ES-I3 (cell line): ENCODE results near the gene PHLPP1.
A peak's percentile ranks its signal among the peaks of the same experiment; 100 is the strongest.
"Not testable (repeated sequence)": the region's sequence is repeated elsewhere in the genome, so short reads cannot be mapped to it uniquely, and the experiment has no call there.

Experiments
- H3K36me3 ChIP-seq: 2 replicates; pipeline ENCODE4 v1.6.1; 2013; ENCODE audit warnings: mild to moderate bottlenecking, low read length, control low read depth, moderate library complexity; ENCODE audit not compliant: insufficient read depth
- H3K4me1 ChIP-seq: 2 replicates; pipeline ENCODE4 v1.6.1; 2013; ENCODE audit warnings: mild to moderate bottlenecking, control low read depth, low read length; ENCODE audit not compliant: insufficient read depth
- H3K9ac ChIP-seq: 2 replicates; pipeline ENCODE4 v1.6.1; 2013; ENCODE audit warnings: low read depth, mild to moderate bottlenecking, low read length, moderate library complexity
- H3K9me3 ChIP-seq: 2 replicates; pipeline ENCODE4 v1.6.1; 2013; ENCODE audit warnings: mild to moderate bottlenecking, low read length, moderate library complexity; ENCODE audit not compliant: control insufficient read depth, insufficient read depth

PHLPP1 gene

DNA sequence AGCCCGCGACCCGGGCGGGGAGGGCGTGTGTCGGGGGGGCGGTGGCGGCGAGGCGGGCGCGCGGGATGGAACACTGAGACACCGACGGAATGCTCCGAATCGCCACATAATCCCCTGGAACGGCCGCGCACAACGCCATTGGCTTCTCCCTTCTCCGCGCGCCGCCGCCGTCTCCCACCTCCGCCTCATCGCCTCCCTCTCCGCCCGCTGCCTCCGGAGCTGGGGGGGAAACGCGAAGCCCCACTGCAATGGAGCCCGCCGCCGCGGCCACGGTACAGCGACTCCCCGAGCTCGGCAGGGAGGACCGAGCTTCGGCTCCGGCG is at the start of gene PHLPP1:
PHLPP1 (plus strand) TSS at position 106 of the 323 bp plus-strand sequence; CDS start at position 249, 143 bp downstream.
- Histone ChIP-seq H3K36me3 (no peaks in the 10 kb centered on the region), H3K4me1 (0 out of 2 replicates have a peak, but pooled peaks cover 5% of the 10 kb centered on the region), H3K9me3 (no peaks in the 10 kb centered on the region), H3K9ac (peak within 1 kb of the TSS; percentile 74)

DNA sequence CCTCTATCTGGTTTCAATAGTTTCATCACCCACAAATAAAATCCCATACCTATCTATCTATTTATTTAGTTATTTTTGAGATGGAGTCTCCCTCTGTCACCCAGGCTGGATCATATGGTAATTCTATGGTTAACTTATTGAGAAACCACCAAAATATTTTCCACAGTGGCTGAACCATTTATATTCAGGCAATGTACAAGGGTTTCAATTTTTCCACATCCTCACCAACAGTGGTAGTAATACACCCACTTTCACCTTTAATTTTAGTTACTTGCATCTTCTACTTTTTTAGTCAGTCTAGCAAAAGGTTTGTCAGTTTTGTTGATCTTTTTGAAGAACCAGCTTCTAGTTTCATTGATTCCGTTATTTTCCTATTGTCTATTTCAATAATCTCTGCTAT is 46.1 kb upstream of the PHLPP1 start:
- Histone ChIP-seq H3K9me3 (no peaks in the 10 kb centered on the region), H3K4me1 (no peaks in the 10 kb centered on the region), H3K36me3 (no peaks in the 10 kb centered on the region), H3K9ac (no peak overlapping the region)

DNA sequence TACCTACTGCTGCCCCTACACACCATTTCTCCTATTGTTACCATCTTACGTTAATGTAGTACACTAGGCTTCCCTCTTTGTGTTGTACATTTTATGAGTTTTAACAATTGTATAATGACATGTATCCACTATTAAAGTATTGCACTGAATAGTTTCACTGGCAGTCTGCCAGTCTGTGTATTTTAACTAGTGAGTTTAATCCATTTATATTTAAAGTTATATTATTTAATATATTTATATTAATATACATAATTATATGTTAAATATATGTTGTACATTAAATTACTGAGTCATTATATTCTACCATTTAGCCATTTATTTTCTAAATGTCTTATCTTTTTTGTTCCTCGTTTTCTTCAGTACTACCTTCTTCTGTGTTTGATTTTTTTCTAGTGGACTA is 44.8 kb upstream of the PHLPP1 start:
- no peaks in the 10 kb centered on the region for H3K9me3 ChIP-seq
- no peak overlapping the region for H3K9ac ChIP-seq
- H3K4me1 ChIP-seq, result no peaks in the 10 kb centered on the region
- H3K36me3 ChIP-seq, result no peaks in the 10 kb centered on the region

DNA sequence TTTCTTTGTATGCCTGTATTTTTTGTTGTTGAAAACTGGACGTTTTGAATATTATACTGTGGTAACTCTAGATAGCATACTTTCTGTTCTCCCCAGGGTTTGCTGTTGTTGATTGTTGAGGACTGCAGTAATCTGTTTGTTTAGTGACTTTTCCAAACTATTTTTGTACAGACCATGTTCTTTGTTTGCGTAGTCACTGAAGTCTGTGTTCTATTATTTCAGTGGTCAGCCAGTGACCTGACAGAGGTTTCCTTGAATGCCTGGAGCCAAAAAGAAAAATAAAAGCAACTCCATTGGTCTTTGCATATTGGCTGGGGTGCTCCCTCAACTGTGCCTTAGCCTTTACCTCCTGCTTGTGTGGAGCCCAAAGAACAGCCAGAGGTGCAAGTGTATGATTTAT is 42.7 kb upstream of the PHLPP1 start:
- no peaks in the 10 kb centered on the region for H3K36me3 ChIP-seq

DNA sequence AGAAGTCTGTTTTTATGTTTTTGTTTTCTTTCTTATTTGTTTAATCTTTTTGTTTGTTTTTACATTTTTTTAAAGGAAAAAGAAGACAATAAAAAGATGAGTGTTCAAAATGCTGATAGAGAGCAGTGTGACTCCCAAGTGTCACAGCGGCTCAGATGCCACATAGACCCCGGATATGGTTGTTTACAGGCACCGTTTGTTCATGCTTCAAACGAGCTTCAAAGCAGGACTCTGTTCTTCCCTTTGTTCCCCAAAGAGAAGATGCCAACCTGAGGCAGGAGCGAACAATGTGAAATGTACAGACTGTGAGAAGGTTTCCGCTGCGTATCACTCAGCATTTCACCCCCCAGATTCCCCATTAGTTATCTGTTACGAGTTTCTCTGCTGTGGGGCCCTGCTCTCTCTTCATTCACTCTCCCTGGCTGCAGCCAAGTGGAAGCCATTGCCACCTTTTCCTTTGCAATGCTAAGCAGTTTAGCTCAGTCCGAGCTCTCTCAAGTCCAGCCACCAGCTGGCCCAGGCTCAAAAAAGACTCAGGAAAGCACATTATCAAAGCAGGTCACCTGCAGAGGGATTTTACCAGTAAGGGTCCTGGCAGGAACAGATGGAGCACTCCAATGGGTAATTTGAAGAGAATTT is 36.4 kb upstream of the PHLPP1 start:
- Histone ChIP-seq H3K9me3 (no peaks in the 10 kb centered on the region), H3K4me1 (peaks cover 14% of the 10 kb centered on the region), H3K9ac (no peak overlapping the region), H3K36me3 (no peaks in the 10 kb centered on the region)

More for the DNA sequence above, 42.7 kb upstream of the PHLPP1 start:
- no peaks in the 10 kb centered on the region for H3K4me1 ChIP-seq
- no peaks in the 10 kb centered on the region for H3K9me3 ChIP-seq
- no peak overlapping the region for H3K9ac ChIP-seq

DNA sequence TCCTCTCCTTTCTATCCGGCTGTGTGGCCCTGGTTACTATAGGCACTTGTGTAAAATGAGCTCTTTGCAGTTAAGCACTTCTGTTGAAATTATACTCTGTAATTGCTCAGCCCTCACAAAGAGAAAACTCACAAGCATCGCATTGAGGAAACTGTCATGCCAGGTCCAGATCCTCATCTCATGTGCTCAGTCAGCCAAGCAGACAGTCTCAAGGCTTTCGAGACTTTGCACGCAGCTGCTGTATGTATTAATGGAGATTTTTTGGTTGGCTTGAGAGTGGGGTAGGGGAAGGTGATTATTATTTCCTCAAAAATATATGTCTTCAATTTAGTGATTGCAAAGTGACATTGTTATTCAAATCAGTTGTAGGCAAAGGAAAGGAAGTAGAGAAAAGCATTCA is 33.0 kb upstream of the PHLPP1 start:
- H3K9ac ChIP-seq, result no peak overlapping the region
- no peaks in the 10 kb centered on the region for H3K9me3 ChIP-seq
- H3K36me3 ChIP-seq, result no peaks in the 10 kb centered on the region
- peaks cover 14% of the 10 kb centered on the region for H3K4me1 ChIP-seq

DNA sequence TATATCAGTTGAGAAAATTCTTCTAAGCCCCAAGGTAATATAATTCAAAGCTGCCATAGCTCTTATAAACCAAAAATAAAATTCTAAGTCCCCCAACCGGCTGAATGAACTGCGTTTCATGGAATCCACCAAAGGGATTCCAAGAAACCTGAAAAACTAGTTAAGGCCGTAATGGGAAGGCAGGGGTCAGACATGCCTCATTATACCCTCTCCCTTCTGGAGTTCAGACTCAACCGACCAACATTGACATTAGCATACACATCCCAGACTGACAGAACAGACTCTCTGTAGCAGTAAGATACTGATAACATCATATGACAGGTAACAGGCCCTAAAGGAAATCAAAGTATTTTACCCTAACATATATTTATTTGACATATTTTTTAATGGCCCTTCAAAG is 31.4 kb upstream of the PHLPP1 start:
- Histone ChIP-seq H3K4me1 (peaks cover 14% of the 10 kb centered on the region), H3K36me3 (no peaks in the 10 kb centered on the region), H3K9ac (no peak overlapping the region), H3K9me3 (no peaks in the 10 kb centered on the region; the same call in 1 of the 2 replicates)

DNA sequence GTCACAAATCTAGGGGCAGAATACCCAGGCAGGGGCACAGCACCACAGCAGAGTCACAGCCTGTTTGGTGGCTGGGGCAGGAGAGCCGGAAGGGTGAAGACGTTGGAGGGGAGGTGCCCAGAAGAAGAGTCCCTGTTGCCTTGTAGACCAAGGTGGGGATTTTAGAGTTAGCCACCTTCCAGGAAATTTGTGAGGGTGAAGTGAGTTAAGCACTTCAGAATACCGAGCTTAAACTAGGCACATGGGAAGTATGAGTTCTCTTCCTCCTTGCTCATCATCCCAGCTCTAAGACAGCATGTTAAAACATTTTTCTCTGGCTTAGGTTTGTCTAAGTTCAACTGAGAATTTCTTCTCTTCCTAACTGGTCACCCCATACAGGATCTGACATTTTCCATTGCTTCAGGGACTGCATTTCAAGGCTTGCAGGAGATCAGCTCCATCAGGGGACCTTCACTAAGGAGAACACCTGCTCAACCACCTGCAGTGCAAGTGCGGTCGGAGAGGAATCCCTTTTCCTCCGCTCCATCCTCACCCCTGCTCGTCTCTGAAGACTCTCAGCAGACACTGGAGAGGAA is 26.5 kb upstream of the PHLPP1 start:
- Histone ChIP-seq H3K36me3 (no peaks in the 10 kb centered on the region), H3K9me3 (no peaks in the 10 kb centered on the region; the same call in 1 of the 2 replicates), H3K9ac (no peak overlapping the region), H3K4me1 (no peaks in the 10 kb centered on the region)

DNA sequence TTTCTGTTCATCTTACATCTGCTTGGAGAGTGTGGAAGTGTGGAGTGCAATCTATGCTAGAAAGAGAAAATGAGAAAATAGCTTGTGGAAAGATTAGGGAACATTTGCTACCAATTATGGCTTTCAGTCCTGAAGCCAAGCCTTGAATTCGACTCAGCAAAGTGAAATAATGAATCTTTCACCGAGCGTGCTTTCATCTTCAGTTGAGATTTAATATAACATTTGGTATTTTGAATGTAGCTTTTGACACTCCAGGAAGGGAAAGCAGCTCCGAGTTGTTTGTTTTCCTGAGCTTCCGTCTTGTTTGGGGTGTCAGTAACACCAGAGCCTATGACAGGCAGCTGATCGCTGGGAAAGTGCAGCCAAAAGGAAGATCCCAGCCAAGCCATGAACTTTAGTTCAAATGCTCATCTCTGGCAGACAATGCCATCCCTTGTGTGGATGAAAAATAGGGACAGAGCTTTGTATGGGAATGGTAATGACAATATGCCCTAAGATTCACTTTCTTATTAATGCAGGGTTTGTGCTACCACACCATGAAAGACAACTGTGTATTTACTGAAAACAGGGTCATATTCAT is 25.0 kb upstream of the PHLPP1 start:
- H3K4me1 ChIP-seq, result no peaks in the 10 kb centered on the region
- no peak overlapping the region for H3K9ac ChIP-seq
- H3K9me3 ChIP-seq, result no peaks in the 10 kb centered on the region; the same call in 1 of the 2 replicates
- no peaks in the 10 kb centered on the region for H3K36me3 ChIP-seq

DNA sequence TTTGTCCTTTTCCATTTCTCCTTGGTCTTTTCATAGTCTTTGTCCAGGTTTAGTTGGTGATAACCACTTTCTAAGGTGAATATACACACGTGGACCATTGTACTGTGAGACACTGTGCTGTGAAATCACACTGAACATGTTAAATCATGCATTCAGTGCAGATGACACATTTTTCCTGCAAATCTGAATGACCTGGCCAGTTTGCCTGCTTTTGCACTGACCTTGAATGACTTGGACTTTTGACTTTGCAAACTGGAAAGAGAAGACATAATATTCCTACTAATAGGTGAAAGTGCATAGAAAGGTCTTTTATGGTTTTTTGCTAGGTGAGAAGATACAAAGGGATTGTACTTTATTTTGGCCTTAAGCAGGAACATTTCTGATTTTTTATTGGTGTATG is 21.7 kb upstream of the PHLPP1 start:
- Histone ChIP-seq H3K4me1 (no peaks in the 10 kb centered on the region), H3K9ac (no peak overlapping the region), H3K9me3 (no peaks in the 10 kb centered on the region), H3K36me3 (no peaks in the 10 kb centered on the region)

DNA sequence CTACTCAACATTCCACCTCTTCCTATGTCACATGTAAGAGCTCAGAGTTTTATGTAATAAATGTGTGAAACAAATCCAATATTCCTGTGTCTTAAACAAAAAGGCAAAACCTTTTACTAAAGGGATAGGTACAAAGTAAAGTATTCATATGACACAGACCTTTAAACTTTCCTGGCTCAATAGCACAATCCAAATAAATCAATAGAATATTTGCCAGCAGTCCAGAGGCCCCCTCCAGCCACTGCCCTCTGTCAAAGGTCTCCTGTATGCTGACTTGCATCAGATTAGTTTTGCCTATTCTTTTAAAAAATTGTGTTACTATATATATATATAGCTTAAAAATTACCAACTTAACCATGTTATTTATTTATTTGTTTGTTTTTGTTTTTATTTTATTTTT is 17.7 kb upstream of the PHLPP1 start:
- H3K36me3 ChIP-seq, result no peaks in the 10 kb centered on the region
- no peaks in the 10 kb centered on the region for H3K9me3 ChIP-seq
- H3K9ac ChIP-seq, result no peak overlapping the region
- no peaks in the 10 kb centered on the region for H3K4me1 ChIP-seq

DNA sequence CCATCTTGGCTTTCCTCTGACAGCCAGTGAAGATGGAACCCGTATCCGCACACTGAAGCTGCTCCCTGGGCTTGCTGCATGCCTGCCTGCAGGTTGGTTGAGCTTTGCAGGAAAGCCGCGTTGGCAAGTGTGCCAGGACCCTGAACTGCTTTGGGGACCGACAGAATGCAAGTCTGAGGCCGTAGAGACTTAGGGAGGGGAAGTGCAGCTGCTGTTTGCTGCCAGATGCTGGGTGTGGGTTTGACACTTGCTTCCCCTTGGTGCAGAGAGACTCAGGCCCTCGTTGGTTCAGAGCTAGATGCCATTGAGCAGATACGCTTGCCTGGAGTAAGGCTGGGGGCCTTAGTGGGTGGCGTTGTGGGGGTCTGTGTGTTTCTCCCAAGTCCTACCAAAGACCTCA is 13.1 kb upstream of the PHLPP1 start:
- Histone ChIP-seq H3K4me1 (no peaks in the 10 kb centered on the region), H3K9ac (no peak overlapping the region), H3K9me3 (no peaks in the 10 kb centered on the region), H3K36me3 (no peaks in the 10 kb centered on the region)

DNA sequence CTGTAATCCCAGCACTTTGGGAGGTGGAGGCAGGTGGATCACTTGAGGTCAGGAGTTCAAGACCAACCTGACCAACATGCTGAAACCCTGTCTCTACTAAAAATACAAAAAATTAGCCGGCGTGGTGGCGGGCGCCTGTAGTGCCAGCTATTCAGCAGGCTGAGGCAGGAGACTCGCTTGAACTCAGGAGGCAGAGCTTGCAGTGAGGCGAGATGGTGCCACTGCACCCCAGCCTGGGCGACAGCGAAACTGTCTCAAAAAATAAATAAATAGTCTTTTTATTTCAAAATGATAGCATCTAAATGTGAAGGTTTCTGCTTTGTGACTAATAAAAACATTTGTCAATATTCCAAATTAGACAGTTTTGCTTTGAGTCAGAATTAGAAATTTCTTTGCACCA is 8.5 kb upstream of the PHLPP1 start:
- H3K9me3 ChIP-seq, H3K4me1 ChIP-seq, H3K9ac ChIP-seq, H3K36me3 ChIP-seq: not testable (repeated sequence)

DNA sequence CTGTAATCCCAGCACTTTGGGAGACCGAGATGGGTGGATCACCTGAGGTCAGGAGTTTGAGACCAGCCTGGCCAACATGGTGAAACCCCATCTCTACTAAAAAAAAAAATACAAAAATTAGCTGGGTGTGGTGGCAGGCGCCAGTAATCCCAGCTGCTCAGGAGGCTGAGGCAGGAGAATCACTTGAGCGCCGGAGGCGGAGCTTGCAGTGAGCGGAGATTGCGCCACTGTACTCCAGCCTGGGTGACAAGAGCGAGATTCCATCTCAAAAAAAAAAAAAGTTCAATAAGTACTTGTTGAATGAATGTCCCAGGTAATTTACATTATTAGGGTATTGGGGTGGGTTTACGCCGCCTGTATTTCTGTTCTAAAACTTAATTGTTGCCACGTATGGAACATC is 5.4 kb upstream of the PHLPP1 start:
- not testable (repeated sequence) for H3K9ac ChIP-seq, H3K9me3 ChIP-seq, H3K36me3 ChIP-seq, H3K4me1 ChIP-seq

DNA sequence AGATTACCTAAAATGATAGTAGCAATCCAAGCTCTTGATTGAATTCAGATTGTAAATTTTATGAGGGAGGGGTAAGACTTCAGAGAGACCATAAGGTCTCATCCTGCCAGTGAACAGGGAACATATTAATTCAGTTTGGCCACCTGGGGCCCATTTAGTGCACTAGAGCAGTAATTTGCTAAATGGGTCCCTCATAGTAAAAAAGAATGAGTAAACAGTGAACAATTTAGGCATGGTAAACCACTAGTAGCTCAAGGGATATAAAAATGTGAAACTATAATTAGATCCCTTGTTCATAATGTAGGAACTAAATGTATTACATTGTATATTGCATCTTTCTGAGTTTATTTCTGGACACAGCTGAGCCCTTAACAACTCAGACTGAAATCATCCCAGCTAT is 4.9 kb upstream of the PHLPP1 start:
- Histone ChIP-seq H3K9ac (no peak overlapping the region), H3K9me3 (no peaks in the 10 kb centered on the region), H3K4me1 (0 out of 2 replicates have a peak, but pooled peaks cover 5% of the 10 kb centered on the region), H3K36me3 (no peaks in the 10 kb centered on the region)
